ENCODE data around the gene HNRNPA3. TPM values are rescaled to one million over a fixed set of nuclear protein-coding genes. Genes with fewer than 3 reads are reported as not detected.
A peak's percentile ranks its signal among the peaks of the same experiment; 100 is the strongest.

HNRNPA3 gene
- total and polyA plus RNA-seq, 2 of the 13 experiments (the other 11 are each of a cell fraction or from before 2014, with no cell fraction given) = 73.3 to 97.7 TPM

DNA sequence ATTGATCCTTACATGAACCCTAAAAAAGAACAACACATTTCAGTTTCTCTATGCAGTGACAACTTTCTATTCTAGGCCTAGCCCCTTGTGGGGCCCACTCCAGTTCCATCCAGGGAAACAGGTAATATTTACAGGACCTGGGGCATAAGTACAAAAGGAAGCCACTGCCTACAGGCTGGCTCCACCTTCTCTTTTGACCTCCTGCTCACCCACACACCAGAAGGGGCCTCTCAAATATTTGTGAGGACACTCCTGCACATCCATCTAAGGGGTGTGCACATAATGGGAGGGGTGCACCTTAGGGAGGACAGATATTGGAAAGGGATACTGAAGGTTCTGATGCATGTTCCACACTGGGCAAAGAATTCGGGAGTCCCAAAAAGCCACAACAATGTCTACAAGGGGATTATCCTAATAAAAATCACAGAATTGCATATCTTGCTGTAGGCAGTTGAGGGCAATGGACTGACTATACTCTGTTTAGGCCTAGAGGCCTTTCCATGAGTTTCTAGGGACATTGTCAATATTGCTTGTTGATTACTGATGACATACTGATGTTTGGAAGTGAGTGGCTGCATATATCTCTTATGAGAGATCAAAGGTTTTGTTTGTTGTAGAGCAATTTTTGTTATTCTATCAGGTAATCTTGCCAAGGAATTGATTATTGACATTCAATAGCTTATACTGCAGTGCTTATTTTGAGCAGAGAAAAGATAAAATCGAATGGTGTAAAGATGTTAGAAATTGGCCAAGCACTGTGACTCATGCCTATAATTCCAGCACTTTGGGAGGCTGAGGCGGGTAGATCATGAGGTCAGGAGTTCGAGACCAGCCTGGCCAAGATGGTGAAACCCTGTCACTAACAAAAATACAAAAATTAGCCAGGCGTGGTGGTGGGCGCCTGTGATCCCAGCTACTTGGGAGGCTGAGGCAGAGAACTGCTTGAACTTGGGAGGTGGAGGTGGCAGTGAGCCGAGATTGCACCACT lies 23.8 kb upstream of the HNRNPA3 start (continued):
- no peak for TF ChIP-seq CEBPZ (IDR thresholded peaks at IDR 0.05; ENCODE audit: low read length)
- TF ChIP-seq DPF2 (CRISPR knock-in tag; IDR thresholded peaks at IDR 0.05; ENCODE audit: borderline replicate concordance, low read depth) = peak; percentile 67; the same call in 1 of the 2 replicates
- peak; percentile 68; the same call in 1 of the 2 replicates for TF ChIP-seq WIZ (CRISPR knock-in tag; IDR thresholded peaks at IDR 0.05)
- peak; percentile 88; the same call in 1 of the 2 replicates for TF ChIP-seq TOE1 (CRISPR knock-in tag; IDR thresholded peaks at IDR 0.05)
- TF ChIP-seq ZFP37 (CRISPR knock-in tag; IDR thresholded peaks at IDR 0.05; ENCODE audit: borderline replicate concordance) = no peak
- TF ChIP-seq THRA (CRISPR knock-in tag; IDR thresholded peaks at IDR 0.05; ENCODE audit: borderline replicate concordance) = peak; percentile 83
- TF ChIP-seq, protein P1, sequence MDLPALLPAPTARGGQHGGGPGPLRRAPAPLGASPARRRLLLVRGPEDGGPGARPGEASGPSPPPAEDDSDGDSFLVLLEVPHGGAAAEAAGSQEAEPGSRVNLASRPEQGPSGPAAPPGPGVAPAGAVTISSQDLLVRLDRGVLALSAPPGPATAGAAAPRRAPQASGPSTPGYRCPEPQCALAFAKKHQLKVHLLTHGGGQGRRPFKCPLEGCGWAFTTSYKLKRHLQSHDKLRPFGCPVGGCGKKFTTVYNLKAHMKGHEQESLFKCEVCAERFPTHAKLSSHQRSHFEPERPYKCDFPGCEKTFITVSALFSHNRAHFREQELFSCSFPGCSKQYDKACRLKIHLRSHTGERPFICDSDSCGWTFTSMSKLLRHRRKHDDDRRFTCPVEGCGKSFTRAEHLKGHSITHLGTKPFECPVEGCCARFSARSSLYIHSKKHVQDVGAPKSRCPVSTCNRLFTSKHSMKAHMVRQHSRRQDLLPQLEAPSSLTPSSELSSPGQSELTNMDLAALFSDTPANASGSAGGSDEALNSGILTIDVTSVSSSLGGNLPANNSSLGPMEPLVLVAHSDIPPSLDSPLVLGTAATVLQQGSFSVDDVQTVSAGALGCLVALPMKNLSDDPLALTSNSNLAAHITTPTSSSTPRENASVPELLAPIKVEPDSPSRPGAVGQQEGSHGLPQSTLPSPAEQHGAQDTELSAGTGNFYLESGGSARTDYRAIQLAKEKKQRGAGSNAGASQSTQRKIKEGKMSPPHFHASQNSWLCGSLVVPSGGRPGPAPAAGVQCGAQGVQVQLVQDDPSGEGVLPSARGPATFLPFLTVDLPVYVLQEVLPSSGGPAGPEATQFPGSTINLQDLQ (CRISPR knock-in tag; IDR thresholded peaks at IDR 0.05) = no peak
- no peak for TF ChIP-seq ZNF10 (CRISPR knock-in tag; IDR thresholded peaks at IDR 0.05; ENCODE audit: borderline replicate concordance, low read depth)
- peak; percentile 37; the same call in 1 of the 2 replicates for TF ChIP-seq ZSCAN29 (CRISPR knock-in tag; conservative IDR thresholded peaks at IDR 0.05)
- peak; percentile 34; the same call in 1 of the 2 replicates for TF ChIP-seq RAD21 (CRISPR knock-in tag; IDR thresholded peaks at IDR 0.05)
- no peak for TF ChIP-seq ZBTB49 (CRISPR knock-in tag; IDR thresholded peaks at IDR 0.05; ENCODE audit: borderline replicate concordance)
- peak; percentile 30 for TF ChIP-seq XRCC5 (optimal IDR thresholded peaks at IDR 0.05; ENCODE audit: low read length)
- TF ChIP-seq NONO (IDR thresholded peaks at IDR 0.05) = no peak
- TF ChIP-seq NONO (CRISPR knock-in tag; conservative IDR thresholded peaks at IDR 0.05) = peak; percentile 89
- TF ChIP-seq RFXAP (CRISPR knock-in tag; IDR thresholded peaks at IDR 0.05; ENCODE audit: borderline replicate concordance) = 0 out of 2 replicates have a peak, but pooled peaks have one; percentile 33

Data from HepG2 (cell line).